ENCODE results near the gene EPHB1.

DNA sequence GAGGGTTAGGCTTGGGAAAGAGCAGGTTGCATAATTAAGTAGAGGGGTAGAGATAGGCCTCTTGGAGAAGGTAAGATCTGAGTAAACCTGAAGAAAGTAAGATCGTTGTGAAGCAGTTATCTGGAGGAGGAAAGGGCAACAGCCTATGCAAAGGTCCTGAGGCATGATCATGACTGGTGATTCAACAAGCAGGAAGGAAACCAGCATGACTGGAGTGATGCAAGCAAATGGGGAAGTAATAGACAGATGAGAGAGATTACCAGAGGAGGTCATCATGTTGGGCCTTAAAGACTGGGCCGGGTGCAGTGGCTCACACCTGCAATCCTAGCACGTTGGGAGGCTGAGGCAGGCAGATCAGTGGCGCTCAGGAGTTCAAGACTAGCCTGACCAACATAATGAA, 360.2 kb downstream of the EPHB1 start:
- TF ChIP-seq, protein P1, sequence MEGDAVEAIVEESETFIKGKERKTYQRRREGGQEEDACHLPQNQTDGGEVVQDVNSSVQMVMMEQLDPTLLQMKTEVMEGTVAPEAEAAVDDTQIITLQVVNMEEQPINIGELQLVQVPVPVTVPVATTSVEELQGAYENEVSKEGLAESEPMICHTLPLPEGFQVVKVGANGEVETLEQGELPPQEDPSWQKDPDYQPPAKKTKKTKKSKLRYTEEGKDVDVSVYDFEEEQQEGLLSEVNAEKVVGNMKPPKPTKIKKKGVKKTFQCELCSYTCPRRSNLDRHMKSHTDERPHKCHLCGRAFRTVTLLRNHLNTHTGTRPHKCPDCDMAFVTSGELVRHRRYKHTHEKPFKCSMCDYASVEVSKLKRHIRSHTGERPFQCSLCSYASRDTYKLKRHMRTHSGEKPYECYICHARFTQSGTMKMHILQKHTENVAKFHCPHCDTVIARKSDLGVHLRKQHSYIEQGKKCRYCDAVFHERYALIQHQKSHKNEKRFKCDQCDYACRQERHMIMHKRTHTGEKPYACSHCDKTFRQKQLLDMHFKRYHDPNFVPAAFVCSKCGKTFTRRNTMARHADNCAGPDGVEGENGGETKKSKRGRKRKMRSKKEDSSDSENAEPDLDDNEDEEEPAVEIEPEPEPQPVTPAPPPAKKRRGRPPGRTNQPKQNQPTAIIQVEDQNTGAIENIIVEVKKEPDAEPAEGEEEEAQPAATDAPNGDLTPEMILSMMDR (IDR thresholded peaks at IDR 0.05): no peak
- TF ChIP-seq POLR2A (IDR thresholded peaks at IDR 0.05): no peak

All from uterus (tissue), 2 donors.